Heart left ventricle (tissue), 16 donors: ENCODE measurements around the gene PEPD. TPM values are rescaled to one million over a fixed set of nuclear protein-coding genes. Genes with fewer than 3 reads are reported as not detected.

Experiments used
- ATAC-seq, 4 donors: fragments of 200-7000 bp; cut with Tn5 transposase; one replicate each; pipeline ENCODE4 v1.9.1; 2020 to 2022; ENCODE audit warnings: moderate library complexity in 4 of 4, mild to moderate bottlenecking in 3 of 4, moderate number of reproducible peaks in 1 of 4
- DNase-seq, 5 donors: peaks; one replicate each; pipeline ENCODE4 v3.0.0-alpha.2; 2020
- H3K27ac ChIP-seq, 12 donors: fragments of 200-600 bp; sonication (generic) in 4 of 12; one replicate each; pipeline versions ENCODE4 v1.5.0 to v1.8.0; 2016 to 2022; ENCODE audit warnings: mild to moderate bottlenecking in 2 of 12
- H3K27me3 ChIP-seq, 9 donors: fragments of 200-600 bp; sonication (generic) in 2 of 9; one replicate each; pipeline versions ENCODE4 v1.5.1 to v1.8.0; 2016 to 2022; ENCODE audit warnings: mild to moderate bottlenecking in 3 of 9
- H3K36me3 ChIP-seq, 9 donors: fragments of 200-600 bp; sonication (generic) in 2 of 9; one replicate each; pipeline versions ENCODE4 v1.5.0 to v1.8.0; 2018 to 2022; ENCODE audit warnings: mild to moderate bottlenecking in 2 of 9
- H3K4me1 ChIP-seq, 12 donors: fragments of 200-600 bp; sonication (generic) in 4 of 12; one replicate each; pipeline versions ENCODE4 v1.5.0 to v1.8.0; 2016 to 2022; ENCODE audit warnings: mild to moderate bottlenecking in 3 of 12
- H3K4me3 ChIP-seq, 12 donors: fragments of 200-600 bp; sonication (generic) in 4 of 12; one replicate each; pipeline versions ENCODE4 v1.5.0 to v1.8.0; 2017 to 2022; ENCODE audit warnings: mild to moderate bottlenecking in 9 of 12, moderate library complexity in 4 of 12
- H3K9me3 ChIP-seq, 12 donors: fragments of 200-600 bp; sonication (generic) in 4 of 12; one replicate each; pipeline versions ENCODE4 v1.5.0 to v1.8.0; 2016 to 2022; ENCODE audit warnings: mild to moderate bottlenecking in 1 of 12
- POLR2A ChIP-seq, 2 donors: fragments of 450-650 bp; IDR thresholded peaks; one replicate each; pipeline ENCODE4 v1.6.1; 2017; ENCODE audit warnings: antibody characterized with exemption in 2 of 2, mild to moderate bottlenecking in 2 of 2, moderate library complexity in 2 of 2
- WGBS, 4 donors: extraction: QIAGEN DNeasy Blood & Tissue Kit in 2 of 4; methylation state at CpG; one replicate each; pipeline versions ENCODE4 v1.1.5 to v1.1.7; 2013 to 2018; 5-methylcytosine and 5-hydroxymethylcytosine counted together
- intact Hi-C, 10 donors: fragments of 100-400 bp; cut with DNase I; formaldehyde crosslinking; loops; one replicate each; pipeline versions ENCODE4 v1.11.1 to v1.14.2; 2022
- polyA plus RNA-seq, 2 donors: library from polyadenylated mRNA; stranded (reverse); fragments of 200-250 nt; gene quantifications; one replicate each; pipeline ENCODE4 v1.2.3, GENCODE V29; 2013
- total RNA-seq, 9 donors: library from RNA; depleted of rRNA in 2 of 9; stranded (reverse); fragments of >200 nt in 2 of 9; fragmentation: NEBNext Ultra II Directional in 3 of 9; extraction: Animal tissue kit (Norgen Biotek cat#: 25700) in 3 of 9; gene quantifications; one replicate each; pipeline versions ENCODE4 v1.1.0 to v1.2.4, GENCODE V29; 2016 to 2023
- TF ChIP-seq, protein P1 (sequence below), 12 donors: fragments of 200-600 bp; sonication (generic) in 4 of 12; IDR thresholded peaks; one replicate each; pipeline versions ENCODE4 v1.5.0 to v1.8.0; 2018 to 2022; ENCODE audit warnings: antibody characterized with exemption in 12 of 12, mild to moderate bottlenecking in 5 of 12
- donor health status: ischemic (EF 13 %, LVEDD 7.1; RV severe dilation, severe dysfunction).
- donor health status: healthy with polysubstance abuse.
- donor health status: DM: no; HTN: yes; CAD: no.
- donor health status: DM: no; HTN: no; CAD: no.
- donor health status: ischemic (EF 25% LVEDD 6.9; RV normal size, moderate dysfunction).
- donor health status: ischemic (EF 25% LVEDD 5.7; RV mildly dilated, moderate dysfunction).
- donor health status: healthy.
- donor health status: DM: yes; HTN: yes; CAD: no.
- donor health status: ischemic (EF 35%, LVEDD 5.7; RV mildly dilated, moderate dysfunction).
- donor health status: nonischemic (EF 11% LVEDD 7.7; RV severe dilation, severe dysfunction).
- donor health status: DM: yes; HTN: yes; CAD: no.
- donor health status: PGD.
- donor health status: ischemic (EF 29% LVEDD 5.4; RV normal size, mild dysfunction).
- donor health status: nonischemic (EF 23%, LVEDD 6.1; RV moderate dilation, normal function).

PEPD gene
- total and polyA plus RNA-seq, 11 donors, result 19.4 to 45.7 (median 29.9) TPM

- Histone ChIP-seq H3K4me1 (peaks cover 0 to 12% (median 0%) of the 10 kb centered on the region in 12 donors), H3K27ac (no peak overlapping the region), H3K9me3 (no peaks in the 10 kb centered on the region), H3K36me3 (peaks cover 0 to 12% (median 0%) of the 10 kb centered on the region in 9 donors), H3K4me3 (no peak overlapping the region), H3K27me3 (no peaks in the 10 kb centered on the region)
- DNase-seq (no peak), ATAC-seq (no peak)
- TF ChIP-seq POLR2A (IDR thresholded peaks at IDR 0.05), result no peak
- TF ChIP-seq, protein P1, sequence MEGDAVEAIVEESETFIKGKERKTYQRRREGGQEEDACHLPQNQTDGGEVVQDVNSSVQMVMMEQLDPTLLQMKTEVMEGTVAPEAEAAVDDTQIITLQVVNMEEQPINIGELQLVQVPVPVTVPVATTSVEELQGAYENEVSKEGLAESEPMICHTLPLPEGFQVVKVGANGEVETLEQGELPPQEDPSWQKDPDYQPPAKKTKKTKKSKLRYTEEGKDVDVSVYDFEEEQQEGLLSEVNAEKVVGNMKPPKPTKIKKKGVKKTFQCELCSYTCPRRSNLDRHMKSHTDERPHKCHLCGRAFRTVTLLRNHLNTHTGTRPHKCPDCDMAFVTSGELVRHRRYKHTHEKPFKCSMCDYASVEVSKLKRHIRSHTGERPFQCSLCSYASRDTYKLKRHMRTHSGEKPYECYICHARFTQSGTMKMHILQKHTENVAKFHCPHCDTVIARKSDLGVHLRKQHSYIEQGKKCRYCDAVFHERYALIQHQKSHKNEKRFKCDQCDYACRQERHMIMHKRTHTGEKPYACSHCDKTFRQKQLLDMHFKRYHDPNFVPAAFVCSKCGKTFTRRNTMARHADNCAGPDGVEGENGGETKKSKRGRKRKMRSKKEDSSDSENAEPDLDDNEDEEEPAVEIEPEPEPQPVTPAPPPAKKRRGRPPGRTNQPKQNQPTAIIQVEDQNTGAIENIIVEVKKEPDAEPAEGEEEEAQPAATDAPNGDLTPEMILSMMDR (IDR thresholded peaks at IDR 0.05), result no peak
- 79 to 91% (median 89%) methylated on average over 8 to 9 of the region's 9 CpGs for WGBS, 4 donors
- intact Hi-C loops, result no loop called here
Observed at GRCh38 chr19:33490041-33490451, 31.5 kb downstream of the PEPD start.

DNA sequence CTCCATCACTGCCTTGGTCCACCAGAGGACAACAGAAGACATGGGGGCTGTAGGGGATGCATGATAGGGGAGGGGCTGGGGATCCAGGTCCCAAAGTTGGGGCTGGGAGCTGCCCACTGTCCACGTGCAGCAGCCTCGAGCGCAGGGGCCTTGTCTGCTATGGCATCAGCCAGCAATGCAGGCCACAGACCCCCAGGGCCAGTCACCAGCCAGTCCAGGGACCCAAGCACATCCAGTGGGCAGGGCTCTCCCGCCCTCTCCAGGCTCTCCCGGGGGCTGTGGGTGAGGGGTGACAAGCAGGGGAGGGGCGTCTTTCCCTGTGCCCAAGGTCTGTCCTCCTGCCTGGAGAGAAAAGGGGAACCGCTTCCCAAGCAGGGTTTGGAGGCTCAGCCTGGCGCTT, 32.8 kb downstream of the PEPD start:
- intact Hi-C loops, result no loop called here
- ATAC-seq, result no peak
- H3K4me3 ChIP-seq, result no peak overlapping the region
- no peak for TF ChIP-seq POLR2A (IDR thresholded peaks at IDR 0.05)
- TF ChIP-seq, protein P1 (IDR thresholded peaks at IDR 0.05), result no peak
- H3K9me3 ChIP-seq, result peaks cover 0 to 2% (median 0%) of the 10 kb centered on the region in 12 donors
- H3K27me3 ChIP-seq, result no peaks in the 10 kb centered on the region
- DNase-seq, result no peak
- no peak overlapping the region for H3K27ac ChIP-seq
- peaks cover 0 to 14% (median 0%) of the 10 kb centered on the region in 9 donors for H3K36me3 ChIP-seq
- H3K4me1 ChIP-seq, result peaks cover 0 to 12% (median 0%) of the 10 kb centered on the region in 12 donors
- 91 to 95% (median 94%) methylated on average over 6 to 8 of the region's 8 CpGs for WGBS, 4 donors

- WGBS, 4 donors, result 88 to 92% (median 90%) methylated on average over 8 to 16 of the region's 16 CpGs
- Histone ChIP-seq H3K9me3 (peaks cover 0 to 8% (median 0%) of the 10 kb centered on the region in 12 donors), H3K4me3 (no peak overlapping the region), H3K36me3 (peaks cover 0 to 14% (median 0%) of the 10 kb centered on the region in 9 donors), H3K4me1 (peaks cover 0 to 12% (median 0%) of the 10 kb centered on the region in 12 donors), H3K27me3 (no peaks in the 10 kb centered on the region), H3K27ac (no peak overlapping the region)
- intact Hi-C loops, result no loop called here
- ATAC-seq, result no peak
- TF ChIP-seq POLR2A (IDR thresholded peaks at IDR 0.05), result no peak
- TF ChIP-seq, protein P1 (IDR thresholded peaks at IDR 0.05), result no peak
- DNase-seq, result no peak
Observed at GRCh38 chr19:33487901-33488800, 33.4 kb downstream of the PEPD start.
